ENCODE results near the gene SBK2.
"Not testable (repeated sequence)": the region's sequence is repeated elsewhere in the genome, so short reads cannot be mapped to it uniquely, and the experiment has no call there.

Gene SBK2

DNA sequence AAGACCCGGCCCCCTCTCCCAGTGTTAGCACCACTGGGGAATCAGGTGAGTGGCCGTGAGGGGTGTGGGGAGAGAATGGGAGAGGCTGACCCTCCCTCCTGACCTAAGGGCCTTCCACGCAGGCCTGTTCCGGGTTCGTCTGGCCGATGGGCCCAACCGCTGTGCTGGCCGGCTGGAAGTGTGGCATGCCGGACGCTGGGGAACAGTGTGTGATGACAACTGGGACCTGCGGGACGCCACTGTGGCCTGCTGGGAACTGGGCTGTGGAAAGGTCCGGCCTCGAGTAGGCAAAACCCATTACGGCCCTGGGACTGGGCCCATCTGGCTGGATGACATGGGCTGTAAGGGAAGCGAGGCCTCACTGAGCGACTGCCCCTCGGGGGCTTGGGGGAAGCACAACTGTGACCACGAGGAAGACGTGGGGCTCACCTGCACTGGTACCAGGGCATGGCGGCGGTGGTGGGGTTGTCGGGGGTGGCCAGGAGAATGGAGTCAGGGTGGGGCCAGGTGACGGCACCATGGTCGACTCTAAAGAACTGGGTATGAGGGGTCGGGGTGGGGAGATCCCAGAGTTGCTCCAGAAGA is 36.5 kb downstream of the SBK2 start:
- DNase-seq (ENCODE audit: low read depth), result no peak

DNA sequence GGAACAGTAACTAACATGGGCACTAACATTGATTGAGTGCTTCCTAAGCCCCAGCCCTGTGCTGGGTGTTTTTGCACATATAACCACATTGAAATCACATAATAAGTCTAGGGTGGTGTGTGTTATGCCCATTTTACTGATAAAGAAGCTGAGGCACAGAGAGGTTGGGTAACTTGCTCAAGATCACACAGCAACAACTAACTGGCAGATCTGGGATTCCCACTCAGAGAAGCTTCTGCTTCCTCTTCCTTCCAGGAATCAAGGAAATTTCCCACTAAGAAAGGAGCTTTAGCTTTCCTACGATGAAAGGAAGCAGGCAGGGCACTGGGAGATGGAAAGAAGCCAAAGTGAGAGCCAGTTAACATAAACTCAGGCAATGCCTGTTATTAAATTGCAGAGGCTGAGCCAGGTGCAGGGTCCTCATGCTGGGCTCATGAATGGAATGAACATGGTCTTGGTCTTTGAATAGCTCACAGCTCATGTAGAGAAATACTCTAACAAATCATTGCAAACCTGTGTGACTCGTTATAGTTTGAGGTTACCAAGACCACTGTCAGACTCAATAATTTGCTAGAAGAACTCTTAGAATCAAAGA is 38.6 kb downstream of the SBK2 start:
- no peak for DNase-seq (ENCODE audit: low read depth)

DNA sequence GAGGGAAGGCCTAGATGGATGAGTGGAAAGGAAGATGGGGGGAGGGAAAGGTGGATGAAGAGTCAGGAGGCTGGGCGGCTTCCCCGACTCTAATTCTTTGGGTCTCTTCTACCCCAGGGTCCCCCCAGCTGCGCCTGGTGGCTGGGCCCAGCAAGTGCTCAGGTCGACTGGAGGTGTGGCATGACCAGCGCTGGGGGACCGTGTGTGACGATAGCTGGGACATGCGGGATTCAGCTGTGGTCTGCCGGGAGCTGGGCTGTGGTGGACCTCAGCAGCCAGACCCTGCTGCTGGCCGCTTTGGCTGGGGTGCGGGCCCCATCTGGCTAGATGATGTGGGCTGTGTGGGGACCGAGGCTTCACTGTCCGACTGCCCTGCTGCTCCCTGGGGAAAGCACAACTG is 39.2 kb downstream of the SBK2 start:
- DNase-seq (ENCODE audit: low read depth), result no peak

DNA sequence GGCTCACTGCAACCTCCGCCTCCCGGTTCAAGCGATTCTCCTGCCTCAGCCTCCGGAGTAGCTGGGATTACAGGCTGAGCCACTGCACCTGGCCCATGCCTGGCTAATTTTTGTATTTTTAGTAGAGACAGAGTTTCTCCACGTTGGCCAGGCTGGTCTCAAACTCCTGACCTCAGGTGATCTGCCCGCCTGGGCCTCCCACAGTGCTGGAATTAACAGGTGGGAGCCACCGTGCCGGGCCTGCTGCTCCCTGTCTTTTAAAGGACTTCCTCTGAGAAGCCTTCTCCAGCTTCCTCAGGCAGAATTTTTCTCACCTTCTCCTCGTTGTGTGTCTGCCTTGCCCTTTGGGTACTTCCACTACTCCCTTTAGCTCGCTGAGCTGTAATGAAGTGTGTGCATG is 40.1 kb downstream of the SBK2 start:
- DNase-seq (ENCODE audit: low read depth), result not testable (repeated sequence)

DNA sequence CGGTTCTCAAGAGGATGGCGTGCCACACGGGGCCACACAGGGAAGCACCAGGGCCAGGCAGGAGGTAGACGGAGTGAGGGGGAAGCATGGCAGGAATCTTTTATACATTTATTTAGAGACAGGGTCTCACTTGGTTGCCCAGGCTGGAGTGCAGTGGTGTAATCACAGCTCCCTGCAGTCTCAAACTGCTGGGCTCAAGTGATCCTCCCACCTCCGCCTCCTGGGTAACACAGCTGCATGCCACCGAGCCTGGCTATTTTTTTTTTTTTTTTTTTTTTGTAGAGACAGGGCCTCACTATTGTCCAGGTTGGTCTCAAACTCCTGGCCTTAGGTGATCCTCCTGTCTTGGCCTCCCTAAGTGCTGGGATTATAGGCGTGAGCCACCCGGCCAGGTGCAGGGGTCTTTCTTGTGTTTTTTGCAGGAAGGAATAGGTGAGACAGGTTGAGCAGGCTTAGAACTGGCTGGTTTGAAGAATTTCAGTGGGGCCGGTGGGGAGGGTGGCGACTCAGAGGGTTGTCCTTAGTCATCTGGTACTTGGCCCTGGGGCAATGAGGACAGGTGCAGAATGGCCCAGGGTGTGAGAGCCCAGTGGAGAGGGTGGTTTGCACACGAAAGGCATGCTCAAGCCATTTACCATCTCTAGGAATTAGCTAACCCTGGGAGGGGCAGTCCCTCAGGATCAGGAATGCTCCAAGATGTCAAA is 41.1 kb downstream of the SBK2 start:
- no peak for DNase-seq (ENCODE audit: low read depth)

DNA sequence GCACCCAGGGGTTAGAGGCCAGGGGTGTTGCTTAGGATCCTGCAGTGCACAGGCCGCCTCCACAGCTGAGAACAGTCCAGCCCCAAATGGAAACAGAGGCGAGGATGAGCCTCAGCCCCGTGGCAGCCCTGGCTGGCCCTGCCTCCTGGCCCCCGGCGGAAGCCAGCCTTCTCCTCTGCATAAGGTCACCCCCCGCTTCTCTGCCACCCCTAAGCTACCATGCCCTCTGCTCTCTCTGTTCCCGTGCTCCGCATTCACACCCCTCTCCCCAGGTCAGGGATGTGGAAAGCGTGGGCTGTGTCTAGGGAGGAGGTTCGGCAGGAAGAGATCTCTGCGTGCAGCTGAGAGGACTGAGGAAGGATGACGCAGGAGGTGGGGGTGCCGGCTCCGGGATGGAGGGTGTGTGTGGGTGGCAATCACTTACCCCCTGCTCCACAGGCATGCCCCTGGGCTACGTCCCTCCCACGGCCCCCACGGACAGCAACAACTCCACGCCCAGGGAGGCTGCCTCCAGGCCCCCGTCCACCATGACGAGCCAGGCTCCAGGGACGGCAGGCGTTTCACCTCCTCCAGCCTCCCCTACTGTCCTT is 42.7 kb downstream of the SBK2 start:
- no peak for DNase-seq (ENCODE audit: low read depth)

DNA sequence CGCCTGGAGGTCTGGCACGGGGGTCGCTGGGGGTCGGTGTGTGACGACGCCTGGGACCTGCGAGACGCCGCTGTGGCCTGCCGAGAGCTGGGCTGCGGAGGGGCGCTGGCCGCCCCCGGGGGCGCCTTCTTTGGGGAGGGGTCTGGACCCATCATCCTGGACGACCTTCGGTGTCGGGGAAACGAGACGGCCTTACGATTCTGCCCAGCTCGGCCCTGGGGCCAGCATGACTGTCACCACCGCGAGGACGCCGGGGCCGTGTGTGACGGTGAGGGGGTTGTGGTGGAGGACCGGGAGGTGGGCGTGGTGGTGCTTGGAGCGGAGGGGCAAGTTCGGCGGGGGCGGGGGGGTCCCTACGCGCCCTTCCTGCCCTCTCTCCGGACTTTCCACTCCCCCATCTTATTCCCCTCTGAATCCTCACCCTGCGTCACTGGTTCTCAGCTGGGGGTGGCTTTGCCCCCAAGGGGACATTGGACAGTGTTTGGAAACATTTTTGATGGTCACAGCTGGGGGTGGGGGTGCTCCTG is 43.2 kb downstream of the SBK2 start:
- no peak for DNase-seq (ENCODE audit: low read depth)

DNA sequence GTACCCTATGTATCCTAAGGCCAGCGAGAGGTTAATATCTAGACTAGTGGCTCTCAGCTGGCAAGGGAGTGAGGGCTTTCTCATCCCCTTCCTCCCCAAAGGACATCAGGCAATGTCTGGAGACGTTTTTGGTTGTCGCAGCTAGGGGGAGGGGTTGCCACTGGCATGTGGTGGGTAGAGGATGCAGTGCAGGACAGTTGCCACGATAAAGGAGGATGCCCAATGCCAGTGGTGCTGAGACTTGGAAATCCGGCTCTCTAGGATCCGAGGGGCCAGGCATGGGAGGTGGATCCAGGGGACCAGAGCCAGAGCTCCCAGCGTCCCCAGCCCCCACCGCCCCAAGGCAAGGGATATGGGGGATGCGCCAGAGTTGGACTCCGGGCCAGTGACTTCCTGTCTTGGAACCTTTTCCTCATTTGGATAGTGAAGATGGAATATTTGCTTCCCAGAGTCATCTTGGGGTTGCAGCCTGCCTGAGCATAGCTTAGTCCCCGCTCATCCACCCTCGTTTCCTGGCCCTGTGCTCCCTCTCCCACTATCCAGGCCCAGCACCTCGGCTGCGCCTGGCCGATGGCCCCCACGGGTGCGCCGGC is 43.8 kb downstream of the SBK2 start:
- no peak for DNase-seq (ENCODE audit: low read depth)

DNA sequence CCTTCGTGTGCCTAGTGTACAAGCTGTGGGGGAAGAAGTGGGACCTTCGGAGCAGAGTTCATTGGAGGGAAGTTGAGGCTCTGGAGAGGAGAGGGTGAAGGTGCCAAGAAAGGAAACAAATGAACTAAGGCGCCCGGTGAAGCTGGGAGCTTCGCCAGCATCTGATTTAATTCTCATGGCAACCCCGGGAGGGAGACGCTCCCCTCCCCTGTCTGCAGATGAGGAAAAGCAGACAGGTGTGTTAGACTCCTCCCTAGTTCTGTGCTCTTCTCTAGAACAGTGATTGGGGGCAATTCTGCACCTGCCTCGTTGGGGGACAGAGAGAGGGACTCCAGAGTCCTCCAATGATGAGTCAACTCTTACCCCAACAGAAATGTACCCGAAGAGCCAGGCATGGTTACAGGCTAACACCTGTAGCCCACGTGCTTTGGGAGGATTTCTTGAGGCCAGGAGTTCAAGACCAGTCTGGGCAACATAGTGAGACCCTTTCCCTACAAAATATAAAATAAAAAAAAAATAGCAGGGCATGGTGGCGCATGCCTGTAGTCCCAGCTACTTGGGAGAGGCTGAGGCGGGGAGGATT is 44.5 kb downstream of the SBK2 start:
- DNase-seq (ENCODE audit: low read depth), result no peak

DNA sequence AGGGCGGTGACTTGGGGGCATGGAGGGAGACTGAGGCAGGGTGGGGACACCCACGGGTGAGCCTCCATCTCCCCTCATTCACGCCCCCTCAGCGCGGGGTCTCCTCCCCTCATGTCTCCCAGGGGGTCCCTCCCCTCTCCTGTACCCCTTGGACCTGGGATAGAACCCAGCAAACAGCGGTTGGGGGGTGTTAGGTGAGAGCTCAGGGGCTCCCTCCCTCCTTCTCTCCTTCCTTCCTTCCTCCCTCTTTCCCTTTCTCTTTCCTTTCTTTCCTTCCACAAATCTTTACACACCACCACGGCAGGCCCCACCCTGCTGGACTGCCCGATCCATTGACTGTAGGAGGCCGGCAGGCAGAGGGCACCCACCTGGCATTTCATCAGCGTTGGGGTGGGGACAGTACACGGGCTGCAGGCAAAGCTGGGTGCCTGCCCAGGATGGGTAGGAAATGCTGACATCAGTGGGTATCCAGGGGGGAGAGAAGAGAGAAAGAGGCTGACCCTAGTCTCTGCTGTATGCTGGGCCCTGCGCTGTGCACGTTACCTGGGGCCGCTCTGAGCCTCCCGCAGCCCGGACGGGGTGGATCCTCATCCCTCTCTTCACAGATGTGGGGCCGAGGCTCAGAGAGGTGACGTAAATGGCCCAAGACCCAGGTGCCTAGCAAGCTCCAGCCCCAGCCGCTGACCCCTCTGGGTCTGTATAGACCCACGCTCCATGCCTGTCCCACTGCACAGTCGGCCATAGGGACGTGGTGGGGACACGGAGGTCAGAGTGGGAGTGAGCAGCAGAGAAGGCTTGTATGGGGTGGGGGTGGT is 45.2 kb downstream of the SBK2 start:
- DNase-seq (ENCODE audit: low read depth), result no peak

DNA sequence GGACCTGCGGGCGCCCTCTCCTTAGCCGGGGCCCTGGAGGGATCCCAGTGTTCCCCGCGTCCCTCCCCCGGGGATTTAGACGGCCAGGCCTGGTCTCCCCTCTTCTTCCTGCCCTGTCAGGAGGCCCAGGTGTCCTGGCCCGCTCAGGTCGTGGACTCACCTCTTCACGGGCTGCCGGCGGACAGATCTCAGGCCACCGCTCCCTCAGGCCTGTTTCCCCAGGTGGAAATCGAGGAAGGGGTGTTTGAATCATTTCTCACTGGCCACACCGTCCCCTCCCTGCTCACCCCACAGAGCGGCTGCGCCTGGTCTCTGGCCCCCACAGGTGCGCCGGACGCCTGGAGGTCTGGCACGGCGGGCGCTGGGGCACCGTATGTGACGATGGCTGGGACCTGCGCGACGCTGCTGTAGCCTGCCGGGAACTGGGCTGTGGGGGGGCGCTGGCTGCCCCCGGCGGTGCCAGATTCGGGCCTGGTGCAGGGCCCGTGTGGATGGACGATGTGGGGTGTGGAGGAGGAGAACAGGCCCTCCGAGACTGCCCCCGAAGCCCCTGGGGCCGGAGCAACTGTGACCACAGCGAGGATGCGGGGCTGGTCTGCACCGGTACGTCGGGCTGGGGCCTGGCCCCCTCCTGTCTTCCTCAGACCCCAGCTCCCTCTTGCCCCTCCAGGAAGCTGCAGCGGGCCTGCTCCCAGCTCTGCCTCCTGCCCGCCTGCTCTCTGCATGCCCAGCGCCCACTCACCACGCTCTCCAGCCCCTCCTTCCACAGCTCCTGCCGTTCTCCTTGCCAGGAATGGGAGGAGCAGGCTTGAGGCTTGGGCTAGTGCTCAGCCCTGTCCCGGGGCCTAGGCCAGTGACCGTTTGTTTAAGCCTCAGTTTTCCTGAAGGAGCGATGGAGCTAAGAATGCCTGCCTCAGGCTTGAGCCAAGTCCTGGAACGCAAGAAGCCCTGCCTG is 46.2 kb downstream of the SBK2 start:
- no peak for DNase-seq (ENCODE audit: low read depth)

DNA sequence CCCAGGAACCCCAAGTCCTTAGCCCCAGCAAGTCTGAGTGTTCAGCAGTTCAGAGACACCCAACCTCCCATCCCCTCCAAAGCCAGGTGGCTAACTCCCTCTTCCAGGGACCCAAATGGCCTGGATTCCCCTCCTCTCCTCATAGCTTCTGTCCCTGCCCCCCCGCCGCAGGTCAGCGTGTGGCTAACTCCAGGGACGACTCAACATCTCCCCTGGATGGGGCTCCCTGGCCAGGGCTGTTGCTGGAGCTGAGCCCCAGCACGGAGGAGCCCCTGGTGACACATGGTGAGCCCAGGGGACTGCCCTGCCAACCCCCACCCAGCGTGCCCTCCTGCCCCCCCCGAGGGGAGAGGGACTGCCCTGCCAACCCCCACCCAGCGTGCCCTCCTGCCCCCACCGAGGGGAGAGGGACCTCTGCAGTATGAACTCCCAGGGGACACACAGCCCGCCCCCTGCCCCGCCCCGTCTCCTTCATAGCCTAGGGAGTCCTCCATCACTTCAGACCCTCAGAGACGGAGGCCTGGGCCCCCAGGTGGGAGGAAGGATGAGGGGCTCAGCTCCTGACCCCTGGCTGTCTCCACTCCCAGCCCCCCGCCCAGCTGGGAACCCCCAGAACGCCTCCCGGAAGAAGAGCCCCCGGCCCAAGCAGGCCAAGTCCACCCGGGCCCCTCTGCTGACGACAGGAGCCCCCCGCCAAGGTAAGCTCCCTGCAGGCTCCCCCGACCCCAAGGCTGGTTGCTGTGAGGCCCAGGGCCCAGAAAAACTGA is 47.0 kb downstream of the SBK2 start:
- DNase-seq (ENCODE audit: low read depth), result no peak

DNA sequence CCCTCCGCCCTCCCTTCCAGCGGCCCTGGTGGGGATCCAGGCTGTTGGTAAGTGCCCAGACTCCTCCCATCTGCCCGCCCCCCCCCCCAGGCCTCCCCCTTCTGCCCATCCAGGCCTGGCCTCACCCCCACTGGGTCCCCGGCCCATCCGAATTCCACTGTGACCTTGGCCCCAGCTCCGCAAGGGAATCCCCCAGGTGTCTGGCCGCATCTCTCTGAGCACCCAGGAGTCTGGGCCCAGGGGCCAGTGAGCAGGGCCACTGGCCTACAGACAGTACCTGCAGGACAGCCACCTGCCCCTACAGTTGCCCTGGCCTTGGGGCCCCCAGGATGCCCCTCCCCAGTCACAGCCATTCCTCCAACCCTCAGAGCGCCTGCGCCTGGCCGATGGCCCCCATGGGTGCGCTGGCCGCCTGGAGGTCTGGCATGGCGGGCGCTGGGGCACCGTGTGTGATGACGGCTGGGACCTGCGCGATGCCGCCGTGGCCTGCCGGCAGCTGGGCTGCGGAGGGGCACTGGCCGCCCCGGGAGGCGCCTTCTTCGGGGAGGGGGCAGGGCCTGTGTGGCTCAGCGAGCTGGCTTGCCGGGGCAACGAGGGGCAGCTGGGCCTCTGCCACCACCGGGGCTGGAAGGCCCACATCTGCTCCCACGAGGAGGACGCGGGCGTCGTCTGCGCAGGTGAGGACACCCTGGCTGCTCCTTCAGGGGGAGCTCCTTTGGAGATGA is 47.8 kb downstream of the SBK2 start:
- DNase-seq (ENCODE audit: low read depth), result no peak

DNA sequence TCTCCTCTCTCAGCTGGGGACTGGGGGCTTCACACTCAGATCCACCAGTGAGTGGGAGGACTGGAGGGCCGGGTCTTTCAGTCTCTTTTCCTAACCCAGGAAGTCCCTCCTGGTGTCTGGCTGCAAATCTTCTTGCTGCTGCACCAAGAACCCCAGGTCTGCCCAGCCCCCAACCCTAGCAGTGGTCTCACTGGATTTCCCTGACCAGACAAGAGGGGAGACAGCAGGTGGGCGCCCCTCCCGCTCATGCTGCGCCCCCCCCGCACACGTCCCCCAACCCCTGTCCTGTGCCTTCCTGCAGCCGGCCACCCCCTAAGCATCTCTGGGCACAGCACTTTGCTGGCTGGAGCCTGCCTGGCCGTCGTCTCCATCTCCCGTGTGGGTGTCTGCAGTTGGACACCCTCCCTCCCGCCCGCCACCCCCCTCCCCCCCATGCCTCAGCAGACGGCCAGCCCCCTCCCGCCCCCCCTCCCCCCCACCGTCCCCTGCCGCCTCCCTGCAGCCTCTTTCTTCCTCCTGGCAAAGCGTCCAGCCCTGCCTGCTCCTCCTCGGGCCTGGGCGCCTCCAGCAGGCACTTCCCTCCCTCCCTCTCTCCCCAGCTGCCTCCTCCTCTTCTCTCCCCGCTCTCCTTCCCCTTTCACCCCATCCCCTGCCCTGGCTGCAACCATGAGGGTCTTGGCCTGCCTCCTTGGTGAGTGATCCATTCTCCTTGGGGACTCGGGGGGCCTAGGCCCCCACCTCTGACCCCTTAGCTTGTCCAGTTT is 48.8 kb downstream of the SBK2 start, which contains the start of gene SSC5D:
Gene SSC5D, plus strand, starts transcription at position 513 of the 764 bp plus-strand sequence. Its CDS starts 154 bp downstream, at position 667.
- DNase-seq (ENCODE audit: low read depth), result no peak

DNA sequence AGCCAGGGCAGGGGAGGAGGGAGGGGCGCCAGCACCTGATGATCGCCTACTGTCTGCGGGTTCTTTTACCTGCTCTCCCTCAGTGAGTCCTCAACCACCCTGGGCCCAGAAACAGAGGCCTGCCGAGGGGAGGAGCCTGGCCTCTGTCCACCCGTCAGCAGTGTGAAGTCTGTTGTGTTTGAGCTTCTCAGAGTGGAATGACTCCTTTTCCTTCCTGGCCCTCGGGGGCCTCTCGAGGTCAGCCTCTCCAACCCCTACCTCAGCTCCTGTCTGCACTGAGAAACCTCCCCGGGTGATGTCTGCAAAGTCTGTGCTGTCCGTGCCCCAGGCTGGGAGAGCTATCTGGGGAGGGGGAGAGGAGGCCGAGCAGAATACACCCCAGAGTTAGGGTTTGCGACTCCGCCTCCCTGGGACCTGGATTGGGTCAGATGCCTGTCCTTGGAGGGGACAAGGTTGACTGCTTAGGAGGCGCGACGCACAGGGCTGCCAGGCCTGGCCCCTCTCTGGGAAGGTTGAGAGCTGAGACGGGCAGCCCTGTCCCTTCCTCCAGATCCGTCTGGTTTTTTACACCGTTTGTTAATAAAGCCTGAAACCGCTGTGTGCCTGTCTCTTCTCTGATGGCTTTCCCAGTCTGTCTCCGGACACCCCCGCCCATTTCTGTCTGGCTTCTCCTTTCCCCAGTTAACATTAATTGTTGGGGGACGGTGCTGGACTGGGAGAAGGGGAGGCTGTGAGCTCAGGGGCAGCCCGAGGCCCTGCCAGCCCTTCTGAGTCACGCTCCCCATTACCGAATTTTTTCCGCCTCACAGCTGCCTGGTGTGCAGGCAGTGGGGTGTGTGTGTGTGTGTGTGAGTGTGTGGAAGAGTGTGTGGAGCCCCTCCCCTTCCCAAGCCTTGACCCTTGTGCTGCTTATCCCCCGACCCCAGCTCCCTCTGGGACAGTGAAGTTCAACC is 49.7 kb downstream of the SBK2 start:
- DNase-seq (ENCODE audit: low read depth), result no peak

DNA sequence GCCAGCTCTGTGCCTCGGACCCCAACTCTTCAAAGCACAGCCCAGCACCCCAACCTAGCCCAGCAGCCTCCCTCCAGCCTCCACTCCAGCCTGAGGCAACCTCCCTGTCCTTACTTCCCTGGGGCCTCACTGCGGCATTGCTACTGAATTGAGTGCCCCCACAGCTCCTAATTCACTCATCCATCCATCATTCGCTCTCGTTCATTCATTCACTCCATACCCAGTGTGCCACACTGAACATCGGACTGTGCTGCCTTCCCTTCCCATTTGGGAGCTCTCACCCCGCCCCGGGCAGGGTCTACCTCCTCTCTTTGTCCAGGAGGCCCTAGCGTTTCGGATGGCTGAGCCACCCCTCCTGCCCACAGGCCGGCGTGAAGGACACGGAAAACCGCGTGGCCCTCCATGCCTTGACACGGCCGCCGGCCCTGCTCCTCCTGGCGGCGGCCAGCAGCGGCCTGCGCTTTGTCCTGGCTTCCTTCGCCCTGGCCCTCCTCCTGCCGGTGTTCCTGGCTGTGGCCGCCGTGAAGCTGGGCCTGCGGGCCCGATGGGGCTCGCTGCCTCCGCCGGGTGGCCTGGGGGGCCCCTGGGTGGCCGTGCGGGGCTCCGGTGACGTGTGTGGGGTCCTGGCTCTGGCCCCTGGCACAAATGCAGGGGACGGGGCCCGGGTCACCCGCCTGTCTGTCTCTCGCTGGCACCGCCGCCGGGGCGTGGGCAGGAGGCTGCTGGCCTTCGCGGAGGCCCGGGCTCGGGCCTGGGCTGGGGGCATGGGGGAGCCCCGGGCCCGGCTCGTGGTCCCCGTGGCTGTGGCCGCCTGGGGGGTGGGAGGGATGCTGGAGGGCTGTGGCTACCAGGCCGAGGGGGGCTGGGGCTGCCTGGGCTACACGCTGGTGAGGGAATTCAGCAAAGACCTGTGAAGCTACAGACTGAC is 50.6 kb downstream of the SBK2 start:
- no peak for DNase-seq (ENCODE audit: low read depth)

Measured in stimulated activated CD8-positive, alpha-beta memory T cell treated with anti-CD3 and anti-CD28 coated beads, Interleukin-15, amount 100 ng/mL, for 1 hour (primary cell).